Ovary (tissue), 3 donors: Measurements from ENCODE around the gene HSPB7.

ENCODE experiments used
- CTCF ChIP-seq, 3 donors: fragments of 450-650 bp in 2 of 3; fragments of 200-600 bp in 1 of 3; IDR thresholded peaks; one replicate each; pipeline versions ENCODE4 v1.5.1 to v1.8.0; 2016 to 2022; ENCODE audit warnings: antibody characterized with exemption in 3 of 3, mild to moderate bottlenecking in 1 of 3
- POLR2A ChIP-seq: fragments of 450-650 bp; IDR thresholded peaks from one replicate; pipeline ENCODE4 v1.6.1; 2017; ENCODE audit warnings: antibody characterized with exemption, mild to moderate bottlenecking, moderate library complexity
- donor health status: DM: no; HTN: no; CAD: no.

GRCh38 chr1:16046842-16047241 lies 29.0 kb upstream of the HSPB7 start:
- TF ChIP-seq POLR2A (no peak), CTCF (IDR thresholded peaks at IDR 0.05) (no peak)
